SU-DHL-6 (cell line): ENCODE results near the gene PLA2G6.

ENCODE experiments used
- CTCF ChIP-seq: fragments of 200-600 bp; sonication (generic); IDR thresholded peaks from one replicate; pipeline ENCODE4 v1.5.1; 2017; ENCODE audit warnings: antibody characterized with exemption, mild to moderate bottlenecking, low read length, moderate library complexity; ENCODE audit not compliant: insufficient read depth, poor library complexity, severe bottlenecking
- EZH2phosphoT487 ChIP-seq: fragments of 200-600 bp; sonication (generic), shearing (Covaris generic); conservative IDR thresholded peaks from 2 replicates; pipeline ENCODE4 v1.6.1; 2018; ENCODE audit warnings: mild to moderate bottlenecking, antibody characterized with exemption, low read length, moderate library complexity, mixed read lengths

- TF ChIP-seq EZH2phosphoT487: no peak
- no peak for TF ChIP-seq CTCF
Observed at GRCh38 chr22:38165922-38166593, 15.6 kb downstream of the PLA2G6 start.
